HG03108 (cell line): ENCODE data around the gene NEK10.

Source experiments
- ATAC-seq: cut with Tn5 transposase; IDR thresholded peaks from one replicate; pipeline ENCODE4 v1.9.1; 2021; ENCODE audit warnings: moderate library complexity; ENCODE audit not compliant: unreplicated experiment

The NEK10 gene

DNA sequence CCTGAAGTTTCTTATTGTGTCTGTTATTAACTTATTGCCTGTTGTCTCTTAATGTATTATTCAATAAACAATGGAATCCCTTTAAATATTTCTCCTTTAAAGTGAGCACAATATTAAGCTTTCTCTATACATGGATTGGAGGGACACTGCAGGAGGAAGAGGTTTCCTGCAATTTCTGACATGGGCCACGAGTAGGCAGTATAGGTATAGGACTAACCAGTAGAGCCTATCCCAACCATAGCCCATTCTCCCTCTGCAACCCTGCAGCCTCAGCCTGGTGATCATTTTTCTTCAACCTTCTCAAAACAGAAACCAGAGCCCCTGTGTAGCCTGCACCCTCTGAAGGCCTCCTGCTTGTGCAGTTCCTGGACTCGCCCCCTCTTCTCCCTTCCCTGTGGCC lies 124.8 kb downstream of the NEK10 start:
- no peak for ATAC-seq

DNA sequence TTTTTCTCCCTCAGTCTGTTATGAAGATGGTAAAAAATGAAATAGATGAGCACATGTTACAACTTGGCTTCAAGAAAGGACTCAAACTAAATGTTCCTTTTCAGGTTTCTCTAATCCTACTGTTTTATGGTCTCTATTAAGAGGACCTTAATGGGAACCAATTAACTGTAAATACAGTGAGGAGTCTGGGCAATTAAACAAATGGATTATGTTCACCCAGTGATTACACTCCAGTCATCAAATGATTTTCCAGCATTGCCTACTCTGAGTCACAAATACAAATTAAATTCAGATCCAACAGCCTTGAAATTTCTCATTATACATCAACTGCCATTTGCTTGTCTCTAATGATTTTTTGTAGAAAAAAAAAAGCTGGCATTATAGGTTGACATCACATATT lies 129.2 kb downstream of the NEK10 start:
- ATAC-seq, result no peak

DNA sequence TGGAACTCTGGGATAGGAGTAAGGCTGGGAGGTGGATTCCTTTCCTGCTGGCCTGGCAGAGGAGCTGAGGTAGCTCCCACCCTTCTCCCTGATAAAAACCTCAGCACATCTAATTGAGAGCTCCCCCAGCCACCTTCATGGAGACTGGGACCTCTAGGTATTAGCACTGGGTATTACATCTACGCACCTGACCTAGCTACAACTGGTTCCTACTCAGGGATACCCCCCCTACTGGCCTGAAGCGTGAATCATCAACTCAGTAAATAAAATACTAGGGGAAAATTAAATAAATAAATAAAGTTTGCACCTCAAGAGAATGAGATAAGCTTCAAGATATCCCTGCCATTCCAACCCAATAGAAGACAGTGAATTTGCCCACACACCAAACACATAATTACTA lies 140.4 kb downstream of the NEK10 start:
- no peak for ATAC-seq

DNA sequence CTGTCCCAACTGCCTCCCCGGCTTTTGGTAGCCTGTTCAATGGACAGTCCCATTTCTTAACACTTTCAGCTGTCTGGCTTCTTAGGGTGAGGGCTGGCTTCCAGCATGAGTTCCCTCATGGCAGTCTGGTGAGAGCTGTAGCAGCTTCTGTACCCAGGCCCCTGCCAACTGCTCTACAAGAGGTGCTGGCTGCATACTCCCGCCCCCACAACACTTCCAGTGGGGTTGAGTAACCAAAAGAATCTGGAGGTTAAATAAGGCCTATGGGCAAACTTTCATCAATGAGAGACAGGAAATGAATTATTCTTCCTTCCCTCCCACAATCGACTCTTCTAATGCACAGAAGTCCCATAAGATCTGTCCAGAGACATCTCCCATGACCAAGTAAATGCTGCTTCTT lies 145.0 kb downstream of the NEK10 start:
- no peak for ATAC-seq

DNA sequence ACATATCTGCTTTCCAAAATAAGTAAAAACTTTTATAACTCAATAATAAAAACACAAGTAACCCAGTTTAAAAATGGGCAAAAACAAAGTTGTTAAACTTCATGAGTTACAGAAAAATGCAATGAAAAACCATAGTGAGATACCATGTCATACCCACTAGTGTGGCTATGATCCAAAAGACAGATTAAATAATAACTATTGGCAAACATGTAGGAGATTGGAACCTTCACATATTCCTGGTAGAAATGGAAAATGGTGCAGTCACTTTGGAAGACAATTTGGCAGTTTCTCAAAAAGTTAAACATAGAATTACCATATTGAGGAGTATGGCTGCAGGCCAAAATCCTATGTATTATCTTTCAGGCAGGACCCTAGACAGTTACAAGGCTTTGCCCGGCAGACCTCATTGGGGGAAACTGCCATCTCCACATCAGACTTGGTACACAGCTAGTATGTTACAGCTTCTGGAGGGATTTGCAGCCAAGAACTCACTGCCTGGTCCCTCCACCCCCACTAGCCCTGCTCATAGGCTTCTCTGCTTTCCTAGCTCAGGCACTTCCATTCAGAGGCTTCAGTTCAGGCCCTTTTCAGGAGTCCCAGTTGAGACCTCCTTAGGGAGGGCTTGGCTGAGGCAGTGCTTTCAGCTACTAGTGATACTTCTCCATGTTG lies 147.8 kb downstream of the NEK10 start:
- ATAC-seq, result no peak

DNA sequence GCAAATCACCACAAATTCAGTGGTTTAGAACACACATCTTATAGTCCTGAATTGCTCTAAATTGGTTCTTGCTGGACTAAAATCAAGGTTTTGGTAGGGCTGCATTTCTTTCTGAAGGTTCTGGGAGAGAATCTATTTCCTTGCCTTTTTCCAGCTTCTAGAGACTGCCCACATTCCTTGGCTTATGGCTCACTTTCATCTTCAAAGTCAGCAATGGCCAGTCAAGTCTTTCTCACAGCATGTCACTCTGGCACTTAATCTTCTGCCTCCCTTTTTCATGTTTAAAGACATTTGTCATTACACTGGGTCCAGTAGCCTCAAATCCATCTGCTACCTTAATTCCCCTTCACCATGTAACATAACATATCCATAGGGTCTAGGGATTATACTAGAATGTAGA lies 149.0 kb downstream of the NEK10 start:
- ATAC-seq, result no peak

DNA sequence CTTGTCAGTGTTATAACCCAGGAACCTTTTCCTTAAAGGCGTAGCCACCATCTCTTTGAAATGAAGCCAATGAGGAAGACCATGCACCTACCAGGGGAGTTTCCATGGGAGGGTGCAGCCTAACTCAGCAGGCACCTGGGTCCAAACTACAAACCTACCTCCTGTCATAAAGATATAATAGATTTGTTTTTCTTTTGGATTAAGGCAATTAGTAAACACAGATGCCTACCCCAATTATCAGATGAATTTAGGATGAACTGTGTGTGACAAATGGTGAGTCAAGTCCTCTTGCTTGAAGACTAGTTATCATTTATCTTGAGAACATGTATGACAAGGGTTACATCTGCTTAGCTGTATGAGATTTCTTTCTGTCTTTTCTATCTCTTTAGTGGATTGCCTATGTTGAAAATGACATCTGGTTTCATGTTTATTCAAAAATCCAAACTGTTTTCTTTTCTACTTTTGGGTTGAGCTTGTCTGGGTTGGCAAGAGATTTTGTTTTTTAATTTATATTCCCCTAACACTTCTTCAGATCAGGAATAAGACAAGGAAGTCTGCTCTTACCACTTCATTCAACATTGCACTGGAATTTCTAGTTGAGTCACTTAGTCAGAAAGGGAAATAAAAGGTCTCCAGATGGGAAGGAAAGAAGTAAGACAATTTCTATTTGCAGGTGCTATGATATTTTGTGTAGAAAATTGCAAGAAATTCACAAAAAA lies 149.9 kb downstream of the NEK10 start:
- ATAC-seq, result no peak

DNA sequence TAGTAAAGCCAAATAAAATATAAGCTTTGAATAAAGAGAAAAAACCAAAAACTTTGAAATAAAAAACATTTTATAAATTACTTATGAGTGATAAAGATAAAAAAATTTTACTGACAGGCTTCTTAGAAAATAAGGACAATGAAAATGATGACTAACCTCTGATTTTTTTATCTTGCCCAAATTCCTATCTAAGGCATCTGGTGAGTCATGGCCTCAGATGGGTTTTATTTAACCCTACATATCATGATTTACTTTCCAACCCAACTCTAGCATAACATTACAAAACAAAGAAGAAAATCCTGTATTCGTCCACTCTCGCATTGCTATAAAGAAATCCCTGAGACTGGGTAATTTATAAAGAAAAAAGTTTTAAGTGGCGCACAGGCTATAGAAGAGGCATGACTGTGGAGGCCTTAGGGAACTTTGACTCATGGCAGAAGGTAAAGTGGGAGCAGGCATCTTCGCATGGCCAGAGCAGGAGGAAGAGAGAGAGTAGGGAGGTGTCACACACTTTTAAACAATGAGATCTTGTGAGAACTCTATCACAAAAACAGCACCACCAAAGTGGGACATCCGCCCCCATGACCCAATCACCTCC lies 152.1 kb downstream of the NEK10 start:
- no peak for ATAC-seq

DNA sequence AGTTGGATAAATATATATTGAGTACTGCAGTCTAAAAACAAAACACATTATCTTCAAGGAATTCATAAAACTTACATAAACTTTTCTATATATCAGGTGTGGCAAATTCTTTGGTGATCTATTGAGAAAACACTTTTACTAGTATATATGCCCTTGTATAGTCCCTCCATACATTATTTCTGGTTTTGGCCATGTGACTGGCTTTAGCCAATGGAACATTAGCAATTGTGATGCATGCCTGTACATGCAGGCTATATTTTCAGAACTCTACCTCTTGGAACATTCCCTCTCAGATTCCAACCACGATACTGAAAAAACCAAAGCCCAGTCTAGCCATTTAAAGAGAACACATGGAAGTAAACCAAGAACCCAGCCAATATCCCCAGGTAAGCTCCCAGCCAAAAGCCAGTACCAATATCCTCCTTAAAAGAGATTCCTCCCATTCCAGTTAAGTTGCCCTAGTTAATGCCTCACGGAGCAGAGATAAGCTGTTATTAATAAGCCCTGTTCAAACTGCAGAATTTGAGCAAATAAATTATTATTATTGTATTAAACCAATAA lies 152.8 kb downstream of the NEK10 start:
- ATAC-seq, result no peak

DNA sequence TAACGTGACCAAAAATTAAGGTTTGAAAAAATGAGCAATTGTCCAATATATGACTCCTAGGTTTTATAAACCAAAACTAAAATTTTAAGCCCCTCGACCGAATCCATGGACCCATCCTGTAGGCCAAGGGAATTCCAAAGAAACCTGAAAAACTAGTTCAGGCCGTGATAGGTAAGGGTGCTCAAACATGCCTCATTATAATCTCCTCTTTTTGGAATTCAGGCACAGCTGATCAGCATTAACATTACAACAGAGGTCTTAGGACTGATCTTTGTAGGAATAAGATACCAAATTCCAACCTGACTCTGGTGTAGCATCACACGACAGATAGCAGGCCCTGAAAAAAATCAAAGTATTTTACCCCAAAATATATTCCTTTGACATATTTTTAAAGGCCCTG lies 155.7 kb downstream of the NEK10 start:
- no peak for ATAC-seq

DNA sequence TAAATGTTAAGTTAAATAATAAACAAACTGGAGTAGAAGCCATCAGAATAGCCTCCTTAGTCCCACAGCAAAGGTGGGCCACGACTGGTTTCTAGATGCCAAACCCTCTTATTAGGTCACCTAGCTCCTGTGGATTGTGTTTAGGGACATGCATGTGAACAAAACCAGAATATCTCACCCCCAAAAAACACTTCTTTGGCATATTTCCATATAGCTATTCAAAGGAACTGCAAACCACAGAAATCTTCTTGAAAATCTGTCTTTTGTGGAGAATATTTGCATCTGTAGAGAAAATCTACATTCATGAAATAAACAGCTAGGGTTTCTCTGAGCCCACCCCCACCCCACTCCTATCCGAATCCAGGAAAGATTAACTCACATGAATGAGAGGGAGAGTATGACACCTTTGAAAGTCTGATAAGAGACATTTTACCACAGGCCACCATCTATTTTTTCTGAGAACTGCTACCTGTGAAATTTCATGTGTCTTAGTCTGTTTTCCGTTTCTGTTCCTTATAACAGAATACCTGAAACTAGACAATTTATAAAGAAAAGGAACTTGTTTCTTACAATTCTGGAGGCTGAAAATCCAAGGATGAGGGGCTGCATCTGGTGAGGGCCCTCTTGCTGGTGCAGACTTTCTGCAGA lies 159.4 kb downstream of the NEK10 start:
- no peak for ATAC-seq

DNA sequence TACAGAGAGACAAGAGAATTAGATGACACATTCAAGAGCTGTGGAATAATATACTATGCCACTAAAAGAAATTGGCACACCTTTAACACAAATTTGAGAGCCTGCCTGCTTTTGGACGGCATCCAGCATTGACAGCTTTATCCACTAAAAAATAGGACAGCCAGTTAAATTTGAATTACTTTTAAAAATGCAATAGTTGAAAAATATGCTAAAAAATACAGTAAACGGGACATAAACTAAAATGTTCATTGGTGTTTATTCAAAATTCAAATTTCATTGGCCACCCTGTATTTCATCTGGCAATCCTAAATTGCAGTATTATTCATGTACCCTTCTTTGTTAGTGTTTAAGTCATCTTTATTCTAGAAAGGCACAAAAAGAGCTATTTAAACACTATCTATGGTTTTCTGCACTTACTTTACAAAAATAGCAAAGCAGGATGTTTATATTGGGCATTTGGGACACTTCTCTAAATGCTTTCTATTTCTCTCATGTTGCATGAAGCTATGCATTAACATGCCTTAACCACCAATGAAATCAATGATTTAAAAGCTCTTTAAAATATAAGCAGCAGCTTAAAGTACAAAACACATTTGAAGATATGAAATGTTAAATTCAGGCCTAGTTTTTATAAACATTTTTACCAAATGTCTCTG lies 160.1 kb downstream of the NEK10 start:
- ATAC-seq, result no peak

DNA sequence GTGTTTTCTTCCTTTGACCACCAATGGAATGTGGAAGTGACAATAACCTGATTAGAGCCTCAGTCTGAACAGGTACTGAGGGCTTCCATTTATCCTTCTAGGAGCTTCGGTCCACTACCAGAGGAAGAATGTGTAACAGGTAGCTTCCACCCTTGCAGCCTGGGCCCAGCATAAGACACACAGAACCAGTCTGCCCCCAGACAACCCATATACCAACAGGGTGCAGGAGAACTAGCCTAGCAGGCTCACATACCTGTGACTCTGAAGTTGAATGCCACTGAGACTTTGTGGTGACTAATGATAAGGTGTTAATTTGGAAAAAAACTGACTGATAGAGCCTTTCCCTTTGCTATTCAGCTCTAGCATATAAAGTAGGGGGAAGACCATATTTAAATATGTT lies 166.2 kb downstream of the NEK10 start:
- no peak for ATAC-seq

DNA sequence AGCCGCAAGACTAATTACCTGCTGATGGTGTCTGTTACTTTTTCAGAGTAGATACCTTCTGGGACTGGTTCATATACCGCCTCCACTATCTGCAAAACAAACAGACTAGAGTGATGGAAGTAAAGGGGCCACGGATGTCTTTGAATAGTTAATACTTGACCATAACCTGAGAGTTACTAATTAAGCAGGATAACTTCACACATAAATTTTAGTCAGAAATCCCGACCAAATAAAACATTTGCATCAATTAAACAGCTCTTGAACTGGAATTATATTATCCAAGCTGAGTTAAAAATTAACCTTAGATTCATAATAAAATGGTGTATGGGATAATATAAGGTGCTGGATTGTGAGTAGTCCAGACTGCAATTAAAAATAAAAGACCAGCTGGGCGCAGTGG lies 167.7 kb downstream of the NEK10 start:
- no peak for ATAC-seq

DNA sequence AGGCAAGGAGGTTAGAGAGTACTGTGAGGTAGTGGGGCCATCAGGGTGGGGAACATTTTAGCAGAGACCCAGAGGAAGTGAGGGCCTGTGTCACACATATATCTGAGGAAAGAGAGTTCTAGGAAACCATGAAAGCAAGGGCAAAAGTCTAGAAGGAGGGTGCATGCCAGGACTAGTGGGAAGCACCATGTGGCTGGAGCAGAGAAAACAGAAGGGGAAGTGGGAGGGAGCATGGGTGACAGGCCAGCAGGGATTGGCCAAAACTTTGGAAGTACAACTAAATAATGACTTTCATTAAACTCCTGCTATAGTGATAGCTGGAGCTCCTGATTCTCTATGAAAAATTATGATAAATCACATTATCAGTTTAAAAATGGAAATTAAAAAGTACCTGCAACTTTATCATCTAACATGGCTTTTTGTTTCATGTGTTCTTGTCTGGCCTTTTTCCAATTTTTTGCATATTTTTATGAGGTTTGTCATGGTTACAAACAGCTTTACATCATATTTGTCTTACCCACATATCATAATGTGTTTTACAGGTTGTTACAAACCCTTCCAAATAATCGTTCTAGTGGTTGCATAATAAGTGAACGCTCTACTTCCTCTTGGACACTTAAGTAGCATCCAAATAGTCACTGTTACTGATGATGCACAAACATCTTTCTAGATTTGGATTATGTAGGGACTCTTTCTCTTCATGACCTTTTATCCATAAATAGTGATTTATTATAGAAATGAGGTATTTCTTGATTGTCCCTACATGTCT lies 168.3 kb downstream of the NEK10 start:
- ATAC-seq, result no peak

DNA sequence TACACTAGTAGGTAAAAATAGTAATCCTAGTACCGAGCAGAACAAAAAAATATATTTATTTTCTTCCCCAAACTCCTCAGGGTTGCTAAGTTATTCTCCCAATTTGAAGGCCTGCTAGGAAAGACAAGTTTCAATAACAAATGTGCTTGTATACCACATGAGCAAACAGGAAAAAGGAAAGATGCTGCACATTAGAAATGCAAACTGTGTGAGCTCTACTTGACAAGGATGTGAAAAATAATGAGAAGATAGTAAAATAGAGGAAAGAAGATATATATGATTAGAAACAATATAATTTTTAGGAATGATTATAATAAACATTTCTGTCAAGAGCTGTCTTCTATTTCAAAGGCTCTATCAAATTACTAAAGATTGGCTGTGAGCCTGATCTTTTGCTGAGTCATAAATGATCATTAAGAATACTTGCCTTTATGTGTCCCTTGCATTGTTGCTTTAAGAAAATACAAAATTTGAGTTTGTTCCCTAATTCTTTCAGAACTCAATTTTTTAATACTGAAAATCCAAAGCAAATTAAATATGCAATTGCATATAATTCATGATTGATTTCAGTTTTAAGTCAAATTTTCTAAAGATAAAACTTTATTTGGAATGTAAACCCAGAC lies 174.2 kb downstream of the NEK10 start:
- no peak for ATAC-seq

DNA sequence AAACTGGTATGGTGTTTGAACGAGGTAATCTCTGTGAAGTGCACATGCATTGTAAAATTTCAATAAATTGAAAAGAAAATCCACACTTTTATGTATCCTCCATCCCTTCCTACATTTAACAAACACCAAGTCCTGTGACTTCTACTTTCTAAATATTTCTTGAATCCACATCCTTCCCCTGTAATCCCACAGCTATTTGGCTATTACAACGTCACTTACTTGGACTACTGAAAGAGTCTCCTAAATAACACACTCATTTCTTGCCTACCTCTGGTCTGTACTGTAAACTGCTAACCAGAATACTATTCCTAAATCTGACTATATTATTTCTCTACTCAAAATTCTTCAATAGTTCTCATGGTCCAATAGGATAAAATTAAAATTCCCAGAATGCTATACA lies 176.1 kb downstream of the NEK10 start:
- no peak for ATAC-seq

DNA sequence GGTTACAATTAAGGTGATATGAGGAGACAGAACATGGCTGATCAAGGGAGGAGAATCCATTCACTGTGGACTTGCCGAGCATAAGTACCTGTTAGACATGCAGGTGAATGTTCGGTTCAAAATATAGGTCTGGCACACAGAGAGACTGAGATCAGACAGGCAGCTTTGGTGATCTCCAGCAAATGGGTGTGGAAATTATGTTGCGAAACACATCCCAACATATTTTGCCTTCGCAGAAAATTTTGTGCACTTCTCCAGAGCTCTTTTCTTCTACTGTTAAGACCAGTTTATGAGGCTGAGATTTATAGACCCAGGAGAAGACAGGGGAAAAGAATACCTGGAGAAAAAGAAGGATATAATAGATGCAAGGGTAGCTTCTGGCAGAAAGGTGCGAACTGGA lies 183.2 kb downstream of the NEK10 start:
- ATAC-seq, result no peak

DNA sequence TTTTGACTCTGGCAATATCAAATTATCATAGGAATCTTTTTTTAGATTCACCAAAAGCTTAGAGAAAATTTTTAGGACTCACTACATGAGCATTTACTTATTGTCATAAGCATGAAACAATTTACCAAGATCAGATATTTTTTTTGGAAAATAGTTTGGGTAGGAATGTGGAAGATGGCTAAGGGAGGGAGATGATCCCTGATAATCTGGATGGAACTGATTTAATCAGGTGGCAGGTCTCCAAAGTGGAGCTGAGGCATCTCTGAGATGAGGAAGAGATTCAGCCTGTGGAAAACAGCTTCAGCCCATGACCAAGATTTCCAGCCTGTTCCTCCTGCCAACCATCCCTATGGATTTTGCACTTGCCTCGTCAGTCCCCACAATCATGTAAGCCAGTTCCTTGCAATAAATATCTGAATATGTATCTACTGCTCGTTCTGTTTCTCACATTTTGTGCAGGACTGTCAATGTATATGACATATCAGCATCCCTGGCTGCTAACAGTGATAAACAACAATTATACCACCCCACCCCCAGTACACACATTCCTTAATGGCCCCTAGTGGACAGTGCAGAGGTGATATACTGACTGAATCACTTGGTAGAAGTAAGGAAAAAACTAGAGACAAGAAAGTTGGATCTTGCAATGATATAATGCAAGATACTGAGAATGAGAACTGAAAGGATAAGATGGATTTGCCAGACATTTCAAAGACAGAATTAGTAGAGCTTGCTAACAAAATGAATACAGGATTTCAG lies 183.8 kb downstream of the NEK10 start:
- no peak for ATAC-seq
